ENCODE measurements around the gene DCST1. TPM values are rescaled to one million over a fixed set of nuclear protein-coding genes. Genes with fewer than 3 reads are reported as not detected.

The DCST1 gene
- total and polyA plus RNA-seq, 2 of the 4 experiments (the other 2 are of a cell fraction) = not detected

DNA sequence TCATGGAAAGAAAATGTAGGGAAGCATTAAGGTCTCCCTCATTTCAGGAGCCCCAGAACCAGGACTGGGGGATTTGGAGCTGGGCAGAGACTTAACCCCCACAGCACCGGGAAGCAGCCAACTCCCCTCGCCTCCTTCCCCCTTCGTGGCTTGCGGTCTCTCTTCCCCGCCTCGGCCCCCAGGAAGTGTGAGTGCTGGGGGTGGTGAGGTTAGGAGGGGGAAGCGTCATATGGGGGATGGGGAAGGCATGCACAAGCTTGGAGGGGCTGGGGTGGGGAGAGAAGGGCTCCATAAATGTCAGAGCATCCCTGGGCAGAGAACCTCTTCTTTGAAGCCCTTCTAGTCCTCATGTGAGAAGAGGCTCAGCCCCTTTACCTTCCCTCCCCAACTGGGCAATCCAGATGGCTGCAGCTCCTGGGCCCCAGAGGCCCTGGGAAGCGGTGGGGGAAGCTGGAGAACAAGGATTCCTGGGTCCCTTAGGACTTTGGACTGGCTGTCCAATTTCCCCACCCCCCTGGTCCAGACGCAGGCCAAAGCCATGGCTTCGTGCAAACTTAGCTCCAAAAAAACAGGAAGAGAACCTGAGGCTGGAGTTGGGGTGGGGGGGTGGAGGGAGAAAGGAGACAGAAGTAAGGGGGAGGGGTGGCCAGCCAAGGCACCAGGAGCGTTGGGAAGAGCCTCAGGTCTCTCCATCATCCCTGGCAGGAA is 23.3 kb upstream of the DCST1 start:
- ATAC-seq (ENCODE audit: low read depth) = no peak
- no CpG with 5 or more reads among the region's 11 CpGs for WGBS, 2 experiments (ENCODE audit: extremely low coverage in 2 of 2, insufficient read length in 1 of 2)
- in situ Hi-C loops (cut with MboI; ENCODE audit: low sequenced_read_pairs) = no loop called here

More for the DNA sequence above, 23.3 kb upstream of the DCST1 start:
- Histone ChIP-seq H3K14ac (replicated peaks; ENCODE audit: low read depth, low read length) (no peak overlapping the region), H3K4ac (ENCODE audit: low read depth, low read length) (no peak overlapping the region), H4K8ac (ENCODE audit: low read depth in 2 of 2, low read length in 2 of 2) (no peak overlapping the region), H4K20me1 (ENCODE audit: insufficient read depth, low read length) (peaks cover 19% of the 10 kb centered on the region), H2AK9ac (replicated peaks; ENCODE audit: low read depth, low read length, poor library complexity) (no peak overlapping the region), H3K79me1 (ENCODE audit: low read depth in 1 of 2, low read length in 2 of 2) (peaks cover 0 to 45% of the 10 kb centered on the region in 2 experiments; a peak in 3 of 4 replicates), H2AFZ (replicated peaks; ENCODE audit: low read length, poor library complexity) (no peak overlapping the region), H2BK120ac (ENCODE audit: low read depth, low read length) (no peak overlapping the region), H2BK5ac (ENCODE audit: low read depth, low read length, poor library complexity, severe bottlenecking) (no peak overlapping the region), H3K27me3 (ENCODE audit: control insufficient read depth, insufficient read depth, low read length) (no peaks in the 10 kb centered on the region), H2AK5ac (ENCODE audit: low read depth, low read length) (no peak overlapping the region), H2BK20ac (ENCODE audit: low read depth, low read length) (no peak overlapping the region), H3K9me1 (ENCODE audit: insufficient read depth, low read length) (peaks cover 5% of the 10 kb centered on the region; the same call in 1 of the 2 replicates), H3K56ac (ENCODE audit: extremely low read depth, insufficient read depth, low read length) (no peak overlapping the region), H4K91ac (ENCODE audit: insufficient read depth, low read depth, low read length) (no peak overlapping the region), H3K18ac (ENCODE audit: low read depth, low read length) (no peak overlapping the region), H3K4me3 (ENCODE audit: insufficient read depth, low read depth, low read length) (no peak overlapping the region), H3K4me2 (ENCODE audit: low read depth, low read length) (no peak overlapping the region), H3K36me3 (ENCODE audit: control insufficient read depth, insufficient read depth, low read length) (peaks cover 11% of the 10 kb centered on the region), H2BK15ac (ENCODE audit: low read depth, low read length) (no peak overlapping the region), H3K27ac (ENCODE audit: insufficient read depth, low read length) (no peak overlapping the region), H3K23ac (ENCODE audit: low read depth, low read length) (no peak overlapping the region), H3K9ac (ENCODE audit: low read depth, low read length) (no peak overlapping the region), H3K9me3 (ENCODE audit: control insufficient read depth, insufficient read depth, low read length) (no peaks in the 10 kb centered on the region), H3K4me1 (ENCODE audit: control insufficient read depth, insufficient read depth, low read length) (peaks cover 5% of the 10 kb centered on the region), H4K5ac (ENCODE audit: low read depth, low read length) (no peak overlapping the region)
- TF ChIP-seq NFE2L2 (IDR thresholded peaks at IDR 0.05; ENCODE audit: low read depth, low read length) (no peak), RFX5 (IDR thresholded peaks at IDR 0.05; ENCODE audit: low read depth, low read length) (no peak), POLR2A (IDR thresholded peaks at IDR 0.05; ENCODE audit: low read depth, low read length) (no peak), MAZ (IDR thresholded peaks at IDR 0.05; ENCODE audit: borderline replicate concordance, low read depth, low read length) (no peak), BHLHE40 (IDR thresholded peaks at IDR 0.05; ENCODE audit: low read depth, low read length) (no peak), MAFK (IDR thresholded peaks at IDR 0.05; ENCODE audit: low read depth, low read length) (no peak), RCOR1 (IDR thresholded peaks at IDR 0.05; ENCODE audit: insufficient replicate concordance, low read length) (no peak), RAD21 (IDR thresholded peaks at IDR 0.05; ENCODE audit: low read length) (no peak), CEBPB (IDR thresholded peaks at IDR 0.05; ENCODE audit: low read depth, low read length) (no peak), SMC3 (IDR thresholded peaks at IDR 0.05; ENCODE audit: low read depth, low read length) (no peak), FOS (IDR thresholded peaks at IDR 0.05; ENCODE audit: low read depth, low read length) (no peak), CHD1 (IDR thresholded peaks at IDR 0.05; ENCODE audit: low read depth, low read length) (no peak), MXI1 (IDR thresholded peaks at IDR 0.05; ENCODE audit: borderline replicate concordance, low read depth, low read length) (no peak)
- TF ChIP-seq, protein P1, sequence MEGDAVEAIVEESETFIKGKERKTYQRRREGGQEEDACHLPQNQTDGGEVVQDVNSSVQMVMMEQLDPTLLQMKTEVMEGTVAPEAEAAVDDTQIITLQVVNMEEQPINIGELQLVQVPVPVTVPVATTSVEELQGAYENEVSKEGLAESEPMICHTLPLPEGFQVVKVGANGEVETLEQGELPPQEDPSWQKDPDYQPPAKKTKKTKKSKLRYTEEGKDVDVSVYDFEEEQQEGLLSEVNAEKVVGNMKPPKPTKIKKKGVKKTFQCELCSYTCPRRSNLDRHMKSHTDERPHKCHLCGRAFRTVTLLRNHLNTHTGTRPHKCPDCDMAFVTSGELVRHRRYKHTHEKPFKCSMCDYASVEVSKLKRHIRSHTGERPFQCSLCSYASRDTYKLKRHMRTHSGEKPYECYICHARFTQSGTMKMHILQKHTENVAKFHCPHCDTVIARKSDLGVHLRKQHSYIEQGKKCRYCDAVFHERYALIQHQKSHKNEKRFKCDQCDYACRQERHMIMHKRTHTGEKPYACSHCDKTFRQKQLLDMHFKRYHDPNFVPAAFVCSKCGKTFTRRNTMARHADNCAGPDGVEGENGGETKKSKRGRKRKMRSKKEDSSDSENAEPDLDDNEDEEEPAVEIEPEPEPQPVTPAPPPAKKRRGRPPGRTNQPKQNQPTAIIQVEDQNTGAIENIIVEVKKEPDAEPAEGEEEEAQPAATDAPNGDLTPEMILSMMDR (conservative IDR thresholded peaks at IDR 0.05; ENCODE audit: low read depth, low read length) = no peak
- TF ChIP-seq, protein P2, sequence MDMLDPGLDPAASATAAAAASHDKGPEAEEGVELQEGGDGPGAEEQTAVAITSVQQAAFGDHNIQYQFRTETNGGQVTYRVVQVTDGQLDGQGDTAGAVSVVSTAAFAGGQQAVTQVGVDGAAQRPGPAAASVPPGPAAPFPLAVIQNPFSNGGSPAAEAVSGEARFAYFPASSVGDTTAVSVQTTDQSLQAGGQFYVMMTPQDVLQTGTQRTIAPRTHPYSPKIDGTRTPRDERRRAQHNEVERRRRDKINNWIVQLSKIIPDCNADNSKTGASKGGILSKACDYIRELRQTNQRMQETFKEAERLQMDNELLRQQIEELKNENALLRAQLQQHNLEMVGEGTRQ (IDR thresholded peaks at IDR 0.05; ENCODE audit: low read depth, low read length) = no peak
- TF ChIP-seq, protein P3, sequence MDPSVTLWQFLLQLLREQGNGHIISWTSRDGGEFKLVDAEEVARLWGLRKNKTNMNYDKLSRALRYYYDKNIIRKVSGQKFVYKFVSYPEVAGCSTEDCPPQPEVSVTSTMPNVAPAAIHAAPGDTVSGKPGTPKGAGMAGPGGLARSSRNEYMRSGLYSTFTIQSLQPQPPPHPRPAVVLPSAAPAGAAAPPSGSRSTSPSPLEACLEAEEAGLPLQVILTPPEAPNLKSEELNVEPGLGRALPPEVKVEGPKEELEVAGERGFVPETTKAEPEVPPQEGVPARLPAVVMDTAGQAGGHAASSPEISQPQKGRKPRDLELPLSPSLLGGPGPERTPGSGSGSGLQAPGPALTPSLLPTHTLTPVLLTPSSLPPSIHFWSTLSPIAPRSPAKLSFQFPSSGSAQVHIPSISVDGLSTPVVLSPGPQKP (IDR thresholded peaks at IDR 0.05; ENCODE audit: borderline replicate concordance, low read depth, low read length) = no peak
- no TSS peak for BruUV-seq (replicated peaks)
- CTCF ChIA-PET = no interaction called here
- DNase-seq = no peak
- intact Hi-C loops (cut with micrococcal nuclease) (no loop called here), dilution Hi-C loops (cut with HindIII; ENCODE audit: low sequenced_read_pairs, unreplicated experiment) (no loop called here)
- POLR2A ChIA-PET (ENCODE audit: unreplicated experiment) = no interaction called here

All from IMR-90 (cell line).